ENCODE measurements around the gene LUC7L3.

GRCh38 chr17:50721194-50722010 is 2.0 kb downstream of the LUC7L3 start:
- TF ChIP-seq, protein P1, sequence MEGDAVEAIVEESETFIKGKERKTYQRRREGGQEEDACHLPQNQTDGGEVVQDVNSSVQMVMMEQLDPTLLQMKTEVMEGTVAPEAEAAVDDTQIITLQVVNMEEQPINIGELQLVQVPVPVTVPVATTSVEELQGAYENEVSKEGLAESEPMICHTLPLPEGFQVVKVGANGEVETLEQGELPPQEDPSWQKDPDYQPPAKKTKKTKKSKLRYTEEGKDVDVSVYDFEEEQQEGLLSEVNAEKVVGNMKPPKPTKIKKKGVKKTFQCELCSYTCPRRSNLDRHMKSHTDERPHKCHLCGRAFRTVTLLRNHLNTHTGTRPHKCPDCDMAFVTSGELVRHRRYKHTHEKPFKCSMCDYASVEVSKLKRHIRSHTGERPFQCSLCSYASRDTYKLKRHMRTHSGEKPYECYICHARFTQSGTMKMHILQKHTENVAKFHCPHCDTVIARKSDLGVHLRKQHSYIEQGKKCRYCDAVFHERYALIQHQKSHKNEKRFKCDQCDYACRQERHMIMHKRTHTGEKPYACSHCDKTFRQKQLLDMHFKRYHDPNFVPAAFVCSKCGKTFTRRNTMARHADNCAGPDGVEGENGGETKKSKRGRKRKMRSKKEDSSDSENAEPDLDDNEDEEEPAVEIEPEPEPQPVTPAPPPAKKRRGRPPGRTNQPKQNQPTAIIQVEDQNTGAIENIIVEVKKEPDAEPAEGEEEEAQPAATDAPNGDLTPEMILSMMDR (IDR thresholded peaks at IDR 0.05 in 2 of 3, conservative IDR thresholded peaks at IDR 0.05 in 1 of 3; ENCODE audit: borderline replicate concordance in 1 of 3, insufficient read depth in 1 of 3, low read depth in 2 of 3, low read length in 2 of 3): no peak
- TF ChIP-seq EZH2phosphoT487 (IDR thresholded peaks at IDR 0.05; ENCODE audit: borderline replicate concordance): no peak
- TF ChIP-seq REST (IDR thresholded peaks at IDR 0.05; ENCODE audit: low read depth): no peak
- TF ChIP-seq EZH2 (IDR thresholded peaks at IDR 0.05): no peak
- no peak for TF ChIP-seq POLR2AphosphoS5 (IDR thresholded peaks at IDR 0.05; ENCODE audit: low read depth, low read length)
- TF ChIP-seq, protein P2, sequence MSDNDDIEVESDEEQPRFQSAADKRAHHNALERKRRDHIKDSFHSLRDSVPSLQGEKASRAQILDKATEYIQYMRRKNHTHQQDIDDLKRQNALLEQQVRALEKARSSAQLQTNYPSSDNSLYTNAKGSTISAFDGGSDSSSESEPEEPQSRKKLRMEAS (IDR thresholded peaks at IDR 0.05): no peak
- no peak for TF ChIP-seq TCF7L2 (IDR thresholded peaks at IDR 0.05; ENCODE audit: borderline replicate concordance, extremely low read depth, insufficient read depth, insufficient read length)
- TF ChIP-seq YY1 (IDR thresholded peaks at IDR 0.05; ENCODE audit: extremely low read depth, insufficient replicate concordance, low read depth, low read length): no peak
- no peak for TF ChIP-seq JUND (IDR thresholded peaks at IDR 0.05)
- no peak for TF ChIP-seq POLR2A (IDR thresholded peaks at IDR 0.05; ENCODE audit: borderline replicate concordance, extremely low read depth, insufficient read depth, insufficient read length)
- no peak for TF ChIP-seq SIN3A (IDR thresholded peaks at IDR 0.05; ENCODE audit: low read depth)
- no peak for TF ChIP-seq CEBPB (IDR thresholded peaks at IDR 0.05; ENCODE audit: low read depth)
